ENCODE data around the gene ASH1L. TPM values are rescaled to one million over a fixed set of nuclear protein-coding genes. Genes with fewer than 3 reads are reported as not detected.

Gene ASH1L
- polyA plus RNA-seq, 1 experiment: 30.6 TPM

GRCh38 chr1:155553349-155553748 is 9.3 kb downstream of the ASH1L start:
- no peaks in the 10 kb centered on the region for H3K27me3 ChIP-seq (ENCODE audit: control insufficient read depth, insufficient read depth, low read length)
- DNase-seq (ENCODE audit: low read depth, low spot score): no peak

GRCh38 chr1:155548706-155549105 is 13.9 kb downstream of the ASH1L start:
- Histone ChIP-seq H3K27ac (ENCODE audit: low read depth, low read length) (no peak overlapping the region), H3K9me3 (ENCODE audit: control insufficient read depth, insufficient read depth, low read length) (no peaks in the 10 kb centered on the region), H3K4me3 (ENCODE audit: low read depth, low read length) (no peak overlapping the region), H3K27me3 (ENCODE audit: control insufficient read depth, insufficient read depth, low read length) (no peaks in the 10 kb centered on the region)
- POLR2A ChIA-PET: no interaction called here
- CTCF ChIA-PET: no interaction called here
- DNase-seq (ENCODE audit: low read depth, low spot score): no peak
- no peak for TF ChIP-seq CTCF (IDR thresholded peaks at IDR 0.05; ENCODE audit: low read depth, low read length)

More at GRCh38 chr1:155553349-155553748, 9.3 kb downstream of the ASH1L start:
- Histone ChIP-seq H3K4me3 (ENCODE audit: low read depth, low read length) (no peak overlapping the region), H3K9me3 (ENCODE audit: control insufficient read depth, insufficient read depth, low read length) (no peaks in the 10 kb centered on the region), H3K27ac (ENCODE audit: low read depth, low read length) (no peak overlapping the region)
- TF ChIP-seq CTCF (IDR thresholded peaks at IDR 0.05; ENCODE audit: low read depth, low read length): no peak
- CTCF ChIA-PET: no interaction called here
- POLR2A ChIA-PET: no interaction called here

DNA sequence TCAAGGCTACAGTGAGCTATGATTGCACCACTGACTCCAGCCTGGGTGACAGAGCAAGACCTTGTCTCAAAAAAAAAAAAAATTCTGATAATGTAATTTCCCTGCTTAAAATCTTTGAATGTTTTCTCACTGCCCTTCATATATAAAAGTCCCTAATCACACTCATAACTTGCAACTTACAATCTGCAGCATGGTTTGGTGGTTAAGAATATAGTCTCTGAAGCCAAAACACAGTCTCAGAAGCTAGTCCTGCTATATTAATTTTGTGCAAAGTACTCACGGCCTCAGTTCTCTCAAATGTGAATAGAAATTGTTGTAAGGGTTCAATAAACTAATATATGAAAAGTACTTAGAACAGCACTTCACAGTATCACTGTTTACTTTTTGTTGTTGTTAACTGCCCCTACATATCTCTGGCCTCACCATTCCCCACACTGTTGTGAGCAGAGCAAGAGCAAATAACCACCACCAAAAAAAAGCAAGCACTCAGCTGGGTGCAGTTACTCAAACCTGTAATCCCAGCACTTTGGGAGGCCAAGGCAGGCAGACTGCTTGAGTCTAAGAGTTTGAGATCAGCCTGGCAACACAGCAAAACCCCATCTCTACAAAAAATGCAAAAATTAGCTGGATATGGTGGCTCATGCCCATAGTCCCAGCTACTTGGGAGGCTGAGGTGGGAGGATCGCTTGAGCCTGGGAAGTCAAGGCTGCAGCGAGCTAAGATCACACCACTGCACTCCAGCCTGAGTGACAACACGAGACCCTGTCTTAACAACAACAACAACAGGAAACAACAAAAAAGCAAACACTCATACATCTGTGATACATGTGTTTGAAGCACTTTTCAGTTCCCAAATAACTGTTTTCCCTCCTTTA is 22.4 kb downstream of the ASH1L start:
- DNase-seq (ENCODE audit: low read depth, low spot score): no peak
- no peak overlapping the region for H3K27ac ChIP-seq (ENCODE audit: low read depth, low read length)
- no peak overlapping the region for H3K4me3 ChIP-seq (ENCODE audit: low read depth, low read length)
- H3K27me3 ChIP-seq (ENCODE audit: control insufficient read depth, insufficient read depth, low read length): no peaks in the 10 kb centered on the region
- ChIA-PET CTCF (no interaction called here), POLR2A (no interaction called here)
- no peak for TF ChIP-seq CTCF (IDR thresholded peaks at IDR 0.05; ENCODE audit: low read depth, low read length)
- H3K9me3 ChIP-seq (ENCODE audit: control insufficient read depth, insufficient read depth, low read length): no peaks in the 10 kb centered on the region

DNA sequence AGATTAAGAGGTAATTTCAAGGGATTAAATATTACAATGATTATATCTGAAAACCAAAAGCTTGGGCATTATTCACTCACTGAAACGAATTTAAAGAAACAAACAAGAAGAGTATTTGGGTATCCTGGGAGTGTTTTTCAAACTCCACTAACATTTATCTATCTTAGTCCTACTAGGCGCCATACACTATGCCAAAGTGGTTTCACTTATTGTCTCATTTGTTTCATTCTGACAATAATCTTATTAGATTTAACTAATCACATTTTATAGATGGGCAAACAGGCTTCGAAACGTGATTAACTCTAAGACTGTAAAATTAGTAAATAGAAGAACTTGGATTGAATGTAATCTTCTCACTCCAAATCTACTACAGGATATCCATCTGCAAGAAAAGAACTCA is 25.4 kb downstream of the ASH1L start:
- no peak overlapping the region for H3K27ac ChIP-seq (ENCODE audit: low read depth, low read length)
- TF ChIP-seq CTCF (IDR thresholded peaks at IDR 0.05; ENCODE audit: low read depth, low read length): no peak
- POLR2A ChIA-PET: no interaction called here
- H3K27me3 ChIP-seq (ENCODE audit: control insufficient read depth, insufficient read depth, low read length): no peaks in the 10 kb centered on the region
- DNase-seq (ENCODE audit: low read depth, low spot score): no peak
- CTCF ChIA-PET: no interaction called here
- no peaks in the 10 kb centered on the region for H3K9me3 ChIP-seq (ENCODE audit: control insufficient read depth, insufficient read depth, low read length)
- H3K4me3 ChIP-seq (ENCODE audit: low read depth, low read length): no peak overlapping the region

- no peak overlapping the region for H3K27ac ChIP-seq (ENCODE audit: low read depth, low read length)
- no peaks in the 10 kb centered on the region for H3K9me3 ChIP-seq (ENCODE audit: control insufficient read depth, insufficient read depth, low read length)
- no peak overlapping the region for H3K4me3 ChIP-seq (ENCODE audit: low read depth, low read length)
- DNase-seq (ENCODE audit: low read depth, low spot score): no peak
- ChIA-PET CTCF (interaction anchor here (1.6 kb wide), 1 partner anchor 28 kb away, joined by 4 read pairs; no protein-coding TSS in a partner anchor), POLR2A (interaction anchor here (0.6 kb wide), 1 partner anchor 271 kb away, joined by 4 read pairs; no protein-coding TSS in a partner anchor)
- no peak for TF ChIP-seq CTCF (IDR thresholded peaks at IDR 0.05; ENCODE audit: low read depth, low read length)
- no peaks in the 10 kb centered on the region for H3K27me3 ChIP-seq (ENCODE audit: control insufficient read depth, insufficient read depth, low read length)
Observed at GRCh38 chr1:155531624-155532023, 31.0 kb downstream of the ASH1L start.
